Stomach (tissue), 9 donors: Measurements from ENCODE around the gene GRB10. TPM values are rescaled to one million over a fixed set of nuclear protein-coding genes. Genes with fewer than 3 reads are reported as not detected.
"Not testable (repeated sequence)": the region's sequence is repeated elsewhere in the genome, so short reads cannot be mapped to it uniquely, and the experiment has no call there.

ENCODE experiments used
- DNase-seq, 2 donors: peaks; one replicate each; pipeline versions ENCODE4 v3.0.0 to v3.0.0-alpha.2; 2013 to 2019
- H3K27ac ChIP-seq, 5 donors: fragments of 200-600 bp in 4 of 5; sonication (generic) in 4 of 5; one replicate each; pipeline ENCODE4 v1.5.1; 2013 to 2019; ENCODE audit warnings: mild to moderate bottlenecking in 1 of 5, moderate library complexity in 1 of 5
- H3K27me3 ChIP-seq, 3 donors: fragments of 200-600 bp; sonication (generic); one replicate each; pipeline ENCODE4 v1.5.1; 2017 to 2019; ENCODE audit warnings: mixed run types in 1 of 3
- H3K36me3 ChIP-seq, 4 donors: fragments of 200-600 bp; sonication (generic); 1 replicate in 3 of 4; 2 replicates in 1 of 4; pipeline ENCODE4 v1.5.1; 2016 to 2019
- H3K4me1 ChIP-seq, 4 donors: fragments of 200-600 bp; sonication (generic); one replicate each; pipeline ENCODE4 v1.5.1; 2016 to 2019
- H3K4me3 ChIP-seq, 4 donors: fragments of 200-600 bp; sonication (generic) in 3 of 4; one replicate each; pipeline ENCODE4 v1.5.1; 2016 to 2019; ENCODE audit warnings: mild to moderate bottlenecking in 1 of 4
- H3K9me3 ChIP-seq, 4 donors: fragments of 200-600 bp; sonication (generic); one replicate each; pipeline ENCODE4 v1.5.1; 2016 to 2019
- EP300 ChIP-seq: sonication (generic); formaldehyde crosslinking; IDR thresholded peaks from one replicate; pipeline ENCODE4 v1.6.1; 2017; ENCODE audit warnings: antibody characterized with exemption
- POLR2A ChIP-seq, 4 donors: fragments of 450-650 bp; IDR thresholded peaks; one replicate each; pipeline ENCODE4 v1.6.1; 2016; ENCODE audit warnings: antibody characterized with exemption in 4 of 4, control low read depth in 2 of 4, mild to moderate bottlenecking in 1 of 4, moderate library complexity in 1 of 4
- POLR2AphosphoS5 ChIP-seq, 3 donors: sonication (generic); formaldehyde crosslinking; IDR thresholded peaks; one replicate each; pipeline ENCODE4 v1.6.1; 2016; ENCODE audit warnings: antibody characterized with exemption in 3 of 3
- WGBS, 5 donors: extraction: QIAGEN DNeasy Blood & Tissue Kit in 3 of 5; methylation state at CpG; one replicate each; pipeline versions ENCODE4 v1.1.5 to v1.1.7; 2013 to 2018; 5-methylcytosine and 5-hydroxymethylcytosine counted together
- intact Hi-C: fragments of 100-400 bp; cut with DNase I; formaldehyde crosslinking; loops from one replicate; pipeline ENCODE4 v1.15.1; 2023; ENCODE audit warnings: low total_unique reads
- polyA plus RNA-seq, 3 donors: library from polyadenylated mRNA; stranded (reverse); fragments of 200-250 nt; gene quantifications; one replicate each; pipeline ENCODE4 v1.2.3, GENCODE V29; 2013
- total RNA-seq, 5 donors: library from RNA; depleted of rRNA; stranded (reverse); fragments of >200 nt; gene quantifications; one replicate each; pipeline versions ENCODE4 v1.1.0 to v1.2.3, GENCODE V29; 2014 to 2016
- TF ChIP-seq, protein P1 (sequence below), 7 experiments: fragments of 450-650 bp in 4 of 7; fragments of 200-600 bp in 3 of 7; sonication (generic) in 3 of 7; IDR thresholded peaks; one replicate each; pipeline ENCODE4 v1.5.1; 2016 to 2019; ENCODE audit warnings: antibody characterized with exemption in 7 of 7, control low read depth in 2 of 7, mild to moderate bottlenecking in 1 of 7
- donor health status: healthy with polysubstance abuse.
- donor health status: Bipolar disorder and iron deficiency.
- donor health status: healthy.

The GRB10 gene
- total and polyA plus RNA-seq, 8 donors: 10.2 to 84.9 (median 49.6) TPM

- 86 to 90% (median 89%) methylated on average over 5 of the region's 5 CpGs for WGBS, 5 donors
- intact Hi-C loops: no loop called here
- Histone ChIP-seq H3K9me3 (peaks cover 3 to 23% (median 16%) of the 10 kb centered on the region in 4 donors), H3K4me1 (no peaks in the 10 kb centered on the region), H3K27me3 (no peaks in the 10 kb centered on the region), H3K4me3 (no peak overlapping the region), H3K36me3 (no peaks in the 10 kb centered on the region), H3K27ac (no peak overlapping the region)
- TF ChIP-seq EP300 (no peak), POLR2A (IDR thresholded peaks at IDR 0.05) (no peak), POLR2AphosphoS5 (IDR thresholded peaks at IDR 0.05) (no peak)
- TF ChIP-seq, protein P1, sequence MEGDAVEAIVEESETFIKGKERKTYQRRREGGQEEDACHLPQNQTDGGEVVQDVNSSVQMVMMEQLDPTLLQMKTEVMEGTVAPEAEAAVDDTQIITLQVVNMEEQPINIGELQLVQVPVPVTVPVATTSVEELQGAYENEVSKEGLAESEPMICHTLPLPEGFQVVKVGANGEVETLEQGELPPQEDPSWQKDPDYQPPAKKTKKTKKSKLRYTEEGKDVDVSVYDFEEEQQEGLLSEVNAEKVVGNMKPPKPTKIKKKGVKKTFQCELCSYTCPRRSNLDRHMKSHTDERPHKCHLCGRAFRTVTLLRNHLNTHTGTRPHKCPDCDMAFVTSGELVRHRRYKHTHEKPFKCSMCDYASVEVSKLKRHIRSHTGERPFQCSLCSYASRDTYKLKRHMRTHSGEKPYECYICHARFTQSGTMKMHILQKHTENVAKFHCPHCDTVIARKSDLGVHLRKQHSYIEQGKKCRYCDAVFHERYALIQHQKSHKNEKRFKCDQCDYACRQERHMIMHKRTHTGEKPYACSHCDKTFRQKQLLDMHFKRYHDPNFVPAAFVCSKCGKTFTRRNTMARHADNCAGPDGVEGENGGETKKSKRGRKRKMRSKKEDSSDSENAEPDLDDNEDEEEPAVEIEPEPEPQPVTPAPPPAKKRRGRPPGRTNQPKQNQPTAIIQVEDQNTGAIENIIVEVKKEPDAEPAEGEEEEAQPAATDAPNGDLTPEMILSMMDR (IDR thresholded peaks at IDR 0.05): no peak
- DNase-seq: no peak
Measured at GRCh38 chr7:50580057-50580456, 202.6 kb downstream of the GRB10 start.

DNA sequence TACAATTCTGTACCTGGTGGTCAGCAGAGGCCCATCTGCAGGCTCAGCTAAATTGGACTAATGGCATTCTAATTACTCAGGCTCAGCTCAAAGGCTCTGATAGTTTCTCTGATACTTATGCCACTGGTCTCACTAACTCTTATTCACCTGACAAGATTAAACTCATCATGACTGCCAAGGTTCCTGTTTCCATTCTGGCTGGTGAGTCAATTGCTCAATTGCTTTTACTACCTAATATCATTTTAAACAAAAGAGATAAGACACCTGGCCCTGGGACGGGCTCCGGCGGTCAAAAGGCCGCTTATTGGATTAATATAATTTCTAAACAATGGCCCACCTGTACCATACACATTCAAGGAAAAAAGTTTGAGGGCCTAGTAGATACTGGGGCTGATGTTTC lies 204.6 kb downstream of the GRB10 start:
- H3K27ac ChIP-seq, H3K4me1 ChIP-seq, H3K27me3 ChIP-seq, H3K36me3 ChIP-seq, DNase-seq, H3K4me3 ChIP-seq, H3K9me3 ChIP-seq, intact Hi-C loops: not testable (repeated sequence)
- WGBS, 5 donors: 64 to 95% (median 84%) methylated on average over 4 of the region's 4 CpGs

DNA sequence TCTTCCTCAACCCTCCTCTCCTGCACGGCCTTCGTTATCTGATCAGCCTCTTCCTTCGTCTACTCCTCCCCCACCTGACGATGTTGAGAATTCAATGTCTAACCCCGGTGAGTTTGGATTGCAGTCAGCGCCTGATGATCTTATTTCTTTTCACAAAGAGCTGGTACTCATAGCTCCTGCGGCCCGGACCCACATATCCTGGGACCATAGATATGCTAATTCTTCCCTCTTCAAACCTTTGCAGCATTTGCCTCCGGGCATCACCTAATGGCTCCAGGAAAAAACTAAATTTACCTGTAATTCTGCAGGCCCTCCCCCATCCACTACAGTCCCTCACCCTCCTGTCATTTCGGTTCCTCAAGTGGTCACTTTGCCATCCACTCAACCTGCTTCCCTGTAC lies 205.1 kb downstream of the GRB10 start:
- Histone ChIP-seq H3K4me1 (no peaks in the 10 kb centered on the region), H3K4me3 (no peak overlapping the region), H3K27me3 (no peaks in the 10 kb centered on the region), H3K27ac (no peak overlapping the region), H3K9me3 (peaks cover 0 to 2% (median 0%) of the 10 kb centered on the region in 4 donors), H3K36me3 (no peaks in the 10 kb centered on the region)
- intact Hi-C loops: no loop called here
- no peak for TF ChIP-seq POLR2A (IDR thresholded peaks at IDR 0.05)
- no peak for TF ChIP-seq EP300
- WGBS, 5 donors: 91 to 97% (median 92%) methylated on average over 10 of the region's 10 CpGs
- no peak for DNase-seq

DNA sequence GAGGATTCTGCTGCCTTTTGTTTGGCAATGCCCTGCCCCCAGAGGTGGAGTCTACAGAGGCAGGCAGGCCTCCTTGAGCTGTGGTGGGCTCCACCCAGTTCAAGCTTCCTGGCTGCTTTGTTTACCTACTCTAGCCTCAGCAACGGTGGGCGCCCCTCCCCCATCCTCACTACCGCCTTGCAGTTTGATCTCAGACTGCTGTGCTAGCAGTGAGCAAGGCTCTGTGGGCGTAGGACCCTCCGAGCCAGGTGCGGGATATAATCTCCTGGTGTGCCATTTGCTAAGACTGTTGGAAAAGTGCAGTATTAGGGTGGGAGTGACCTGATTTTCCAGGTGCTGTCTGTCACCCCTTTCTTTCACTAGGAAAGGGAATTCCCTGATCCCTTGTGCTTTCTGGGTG lies 206.3 kb downstream of the GRB10 start:
- H3K36me3 ChIP-seq, intact Hi-C loops, H3K4me3 ChIP-seq, H3K9me3 ChIP-seq, H3K27ac ChIP-seq, H3K27me3 ChIP-seq, H3K4me1 ChIP-seq, DNase-seq: not testable (repeated sequence)
- 65 to 81% (median 73%) methylated on average over 6 of the region's 6 CpGs for WGBS, 5 donors

GRCh38 chr7:50567715-50568261 lies 214.9 kb downstream of the GRB10 start:
- Histone ChIP-seq H3K27ac (no peak overlapping the region), H3K9me3 (peaks cover 0 to 5% (median 0%) of the 10 kb centered on the region in 4 donors), H3K36me3 (no peaks in the 10 kb centered on the region), H3K4me1 (peaks cover 0 to 11% (median 9%) of the 10 kb centered on the region in 4 donors), H3K4me3 (no peak overlapping the region), H3K27me3 (no peaks in the 10 kb centered on the region)
- intact Hi-C loops: no loop called here
- TF ChIP-seq POLR2AphosphoS5 (IDR thresholded peaks at IDR 0.05) (no peak), POLR2A (IDR thresholded peaks at IDR 0.05) (no peak), EP300 (no peak)
- TF ChIP-seq, protein P1 (IDR thresholded peaks at IDR 0.05): no peak
- 85 to 93% (median 89%) methylated on average over 4 to 6 of the region's 6 CpGs for WGBS, 5 donors
- DNase-seq: no peak

GRCh38 chr7:50565977-50566376 lies 216.7 kb downstream of the GRB10 start:
- no peak for DNase-seq
- 68 to 87% (median 79%) methylated on average over 5 of the region's 5 CpGs for WGBS, 5 donors
- no peak overlapping the region for H3K27ac ChIP-seq
- H3K4me1 ChIP-seq: peaks cover 0 to 11% (median 9%) of the 10 kb centered on the region in 4 donors
- H3K9me3 ChIP-seq: peaks cover 0 to 4% (median 0%) of the 10 kb centered on the region in 4 donors
- TF ChIP-seq, protein P1 (IDR thresholded peaks at IDR 0.05): no peak
- TF ChIP-seq POLR2A (IDR thresholded peaks at IDR 0.05) (no peak), EP300 (no peak), POLR2AphosphoS5 (IDR thresholded peaks at IDR 0.05) (no peak)
- intact Hi-C loops: no loop called here
- H3K27me3 ChIP-seq: no peaks in the 10 kb centered on the region
- no peak overlapping the region for H3K4me3 ChIP-seq
- H3K36me3 ChIP-seq: no peaks in the 10 kb centered on the region
